ENCODE data around the gene KAZN.

GRCh38 chr1:15036101-15036500 lies 437.6 kb downstream of the KAZN start:
- TF ChIP-seq ZNF501 (tag by site-specific recombination; IDR thresholded peaks at IDR 0.05) (no peak), CTCF (tag by site-specific recombination; IDR thresholded peaks at IDR 0.05) (no peak), ZFP69B (tag by site-specific recombination; IDR thresholded peaks at IDR 0.05) (no peak), HOXA7 (CRISPR knock-in tag; IDR thresholded peaks at IDR 0.05; ENCODE audit: borderline replicate concordance) (no peak), ZNF214 (tag by site-specific recombination; IDR thresholded peaks at IDR 0.05; ENCODE audit: borderline replicate concordance) (no peak), MYNN (tag by site-specific recombination; IDR thresholded peaks at IDR 0.05; ENCODE audit: borderline replicate concordance) (no peak), GLIS1 (tag by site-specific recombination; IDR thresholded peaks at IDR 0.05) (no peak), PRDM1 (tag by site-specific recombination; IDR thresholded peaks at IDR 0.05) (no peak), ZNF777 (tag by site-specific recombination; IDR thresholded peaks at IDR 0.05; ENCODE audit: borderline replicate concordance) (no peak), PRDM10 (tag by site-specific recombination; IDR thresholded peaks at IDR 0.05) (no peak)

Data from HEK293 (cell line).